ENCODE measurements around the gene MARS1. TPM values are rescaled to one million over a fixed set of nuclear protein-coding genes. Genes with fewer than 3 reads are reported as not detected.

The MARS1 gene
- total RNA-seq, 1 experiment from 2014 or later: 291 TPM

DNA sequence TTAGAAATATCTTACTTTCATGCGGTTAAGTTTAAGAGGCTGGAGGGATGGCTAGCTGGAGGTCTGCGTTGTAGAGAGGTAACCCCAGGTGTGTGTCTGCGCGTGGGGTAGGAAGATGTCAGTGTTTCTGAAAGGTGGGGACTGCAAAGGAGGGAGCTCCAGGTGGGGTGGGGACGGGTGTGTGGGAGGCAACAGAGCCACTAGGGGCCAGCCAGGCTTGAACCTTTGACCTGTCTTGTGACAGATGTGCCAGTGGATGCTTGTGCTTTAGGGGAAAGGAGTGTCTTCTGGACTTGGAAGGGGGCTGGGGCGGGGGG lies 27.4 kb upstream of the MARS1 start:
- no TSS peak for BruUV-seq (replicated peaks)
- H3K4me1 ChIP-seq (ENCODE audit: control insufficient read depth, insufficient read depth, low read length): peaks cover 15% of the 10 kb centered on the region
- ATAC-seq: no peak
- ChIA-PET POLR2A (interaction anchor here (0.6 kb wide), 1 partner anchor 137 kb away, joined by 4 read pairs; no protein-coding TSS in a partner anchor), CTCF (interaction anchor here (0.6 kb wide), 1 partner anchor 40 kb away, joined by 3 read pairs; no protein-coding TSS in a partner anchor)
- H3K9me3 ChIP-seq (ENCODE audit: control insufficient read depth, insufficient read depth, low read depth, low read length): no peaks in the 10 kb centered on the region
- no peaks in the 10 kb centered on the region for H3K27me3 ChIP-seq (ENCODE audit: control insufficient read depth, insufficient read depth, low read length)
- TF ChIP-seq POLR2AphosphoS5 (IDR thresholded peaks at IDR 0.05; ENCODE audit: low read depth, low read length) (no peak), SIN3A (IDR thresholded peaks at IDR 0.05; ENCODE audit: borderline replicate concordance, insufficient read depth, low read depth, low read length) (no peak), TCF7L2 (IDR thresholded peaks at IDR 0.05; ENCODE audit: low read depth, low read length) (no peak)
- TF ChIP-seq, protein P1, sequence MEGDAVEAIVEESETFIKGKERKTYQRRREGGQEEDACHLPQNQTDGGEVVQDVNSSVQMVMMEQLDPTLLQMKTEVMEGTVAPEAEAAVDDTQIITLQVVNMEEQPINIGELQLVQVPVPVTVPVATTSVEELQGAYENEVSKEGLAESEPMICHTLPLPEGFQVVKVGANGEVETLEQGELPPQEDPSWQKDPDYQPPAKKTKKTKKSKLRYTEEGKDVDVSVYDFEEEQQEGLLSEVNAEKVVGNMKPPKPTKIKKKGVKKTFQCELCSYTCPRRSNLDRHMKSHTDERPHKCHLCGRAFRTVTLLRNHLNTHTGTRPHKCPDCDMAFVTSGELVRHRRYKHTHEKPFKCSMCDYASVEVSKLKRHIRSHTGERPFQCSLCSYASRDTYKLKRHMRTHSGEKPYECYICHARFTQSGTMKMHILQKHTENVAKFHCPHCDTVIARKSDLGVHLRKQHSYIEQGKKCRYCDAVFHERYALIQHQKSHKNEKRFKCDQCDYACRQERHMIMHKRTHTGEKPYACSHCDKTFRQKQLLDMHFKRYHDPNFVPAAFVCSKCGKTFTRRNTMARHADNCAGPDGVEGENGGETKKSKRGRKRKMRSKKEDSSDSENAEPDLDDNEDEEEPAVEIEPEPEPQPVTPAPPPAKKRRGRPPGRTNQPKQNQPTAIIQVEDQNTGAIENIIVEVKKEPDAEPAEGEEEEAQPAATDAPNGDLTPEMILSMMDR (IDR thresholded peaks at IDR 0.05): no peak
- TF ChIP-seq, protein P2, sequence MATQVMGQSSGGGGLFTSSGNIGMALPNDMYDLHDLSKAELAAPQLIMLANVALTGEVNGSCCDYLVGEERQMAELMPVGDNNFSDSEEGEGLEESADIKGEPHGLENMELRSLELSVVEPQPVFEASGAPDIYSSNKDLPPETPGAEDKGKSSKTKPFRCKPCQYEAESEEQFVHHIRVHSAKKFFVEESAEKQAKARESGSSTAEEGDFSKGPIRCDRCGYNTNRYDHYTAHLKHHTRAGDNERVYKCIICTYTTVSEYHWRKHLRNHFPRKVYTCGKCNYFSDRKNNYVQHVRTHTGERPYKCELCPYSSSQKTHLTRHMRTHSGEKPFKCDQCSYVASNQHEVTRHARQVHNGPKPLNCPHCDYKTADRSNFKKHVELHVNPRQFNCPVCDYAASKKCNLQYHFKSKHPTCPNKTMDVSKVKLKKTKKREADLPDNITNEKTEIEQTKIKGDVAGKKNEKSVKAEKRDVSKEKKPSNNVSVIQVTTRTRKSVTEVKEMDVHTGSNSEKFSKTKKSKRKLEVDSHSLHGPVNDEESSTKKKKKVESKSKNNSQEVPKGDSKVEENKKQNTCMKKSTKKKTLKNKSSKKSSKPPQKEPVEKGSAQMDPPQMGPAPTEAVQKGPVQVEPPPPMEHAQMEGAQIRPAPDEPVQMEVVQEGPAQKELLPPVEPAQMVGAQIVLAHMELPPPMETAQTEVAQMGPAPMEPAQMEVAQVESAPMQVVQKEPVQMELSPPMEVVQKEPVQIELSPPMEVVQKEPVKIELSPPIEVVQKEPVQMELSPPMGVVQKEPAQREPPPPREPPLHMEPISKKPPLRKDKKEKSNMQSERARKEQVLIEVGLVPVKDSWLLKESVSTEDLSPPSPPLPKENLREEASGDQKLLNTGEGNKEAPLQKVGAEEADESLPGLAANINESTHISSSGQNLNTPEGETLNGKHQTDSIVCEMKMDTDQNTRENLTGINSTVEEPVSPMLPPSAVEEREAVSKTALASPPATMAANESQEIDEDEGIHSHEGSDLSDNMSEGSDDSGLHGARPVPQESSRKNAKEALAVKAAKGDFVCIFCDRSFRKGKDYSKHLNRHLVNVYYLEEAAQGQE (IDR thresholded peaks at IDR 0.05; ENCODE audit: insufficient read depth in 1 of 2, low read depth in 2 of 2, low read length in 1 of 2): no peak
- H3K27ac ChIP-seq (ENCODE audit: low read length): 0 out of 2 replicates have a peak overlapping the region, but pooled peaks have one; percentile 34
- intact Hi-C loops (cut with micrococcal nuclease; ENCODE audit: unreplicated experiment) (no loop called here), in situ Hi-C loops (cut with HindIII; ENCODE audit: low pct_unique_long_range_greater_than_20kb, low sequenced_read_pairs) (no loop called here)
- H3K4me3 ChIP-seq (ENCODE audit: low read depth in 2 of 2, low read length in 2 of 2): peak overlapping the region; percentile 63 to 72
- H3K36me3 ChIP-seq (ENCODE audit: control insufficient read depth, insufficient read depth, low read length): no peaks in the 10 kb centered on the region
- no peak for DNase-seq (ENCODE audit: low read depth, low spot score)

DNA sequence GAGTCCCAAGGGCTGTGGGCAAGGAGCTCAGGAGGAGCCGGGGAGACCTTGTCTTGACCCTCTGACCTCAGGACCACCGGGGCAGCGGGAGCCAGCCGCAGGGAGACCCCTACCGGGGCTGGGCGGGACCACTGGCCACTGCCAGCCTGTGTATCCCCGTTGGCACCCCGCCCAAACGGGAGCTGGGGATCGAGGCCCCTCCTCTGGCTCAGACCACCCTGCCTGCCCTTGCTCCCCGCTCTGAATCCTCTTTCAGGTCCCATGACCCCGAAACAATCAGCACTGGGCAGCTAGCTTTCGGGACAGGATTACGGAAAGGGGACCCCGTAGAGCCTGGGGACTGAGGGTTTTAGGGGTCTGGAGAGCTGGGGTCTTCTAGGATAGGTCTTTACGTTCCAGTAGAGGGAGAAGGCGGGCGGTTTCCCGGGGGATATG lies 27.0 kb upstream of the MARS1 start:
- no peak for DNase-seq (ENCODE audit: low read depth, low spot score)
- intact Hi-C loops (cut with micrococcal nuclease; ENCODE audit: unreplicated experiment) (no loop called here), in situ Hi-C loops (cut with HindIII; ENCODE audit: low pct_unique_long_range_greater_than_20kb, low sequenced_read_pairs) (no loop called here)
- peak overlapping the region; percentile 71 for H3K27ac ChIP-seq (ENCODE audit: low read length)
- POLR2A ChIA-PET: interaction anchor here (0.6 kb wide), 1 partner anchor 137 kb away, joined by 4 read pairs; no protein-coding TSS in a partner anchor
- no peaks in the 10 kb centered on the region for H3K27me3 ChIP-seq (ENCODE audit: control insufficient read depth, insufficient read depth, low read length)
- no peak for ATAC-seq
- H3K36me3 ChIP-seq (ENCODE audit: control insufficient read depth, insufficient read depth, low read length): no peaks in the 10 kb centered on the region
- no TSS peak for BruUV-seq (replicated peaks)
- no peaks in the 10 kb centered on the region for H3K9me3 ChIP-seq (ENCODE audit: control insufficient read depth, insufficient read depth, low read depth, low read length)
- TF ChIP-seq, protein P1 (IDR thresholded peaks at IDR 0.05): no peak
- TF ChIP-seq TCF7L2 (IDR thresholded peaks at IDR 0.05; ENCODE audit: low read depth, low read length) (no peak), POLR2AphosphoS5 (IDR thresholded peaks at IDR 0.05; ENCODE audit: low read depth, low read length) (no peak), SIN3A (IDR thresholded peaks at IDR 0.05; ENCODE audit: borderline replicate concordance, insufficient read depth, low read depth, low read length) (no peak)
- TF ChIP-seq, protein P2 (IDR thresholded peaks at IDR 0.05; ENCODE audit: insufficient read depth in 1 of 2, low read depth in 2 of 2, low read length in 1 of 2): no peak
- H3K4me1 ChIP-seq (ENCODE audit: control insufficient read depth, insufficient read depth, low read length): peaks cover 15% of the 10 kb centered on the region
- CTCF ChIA-PET: no interaction called here
- H3K4me3 ChIP-seq (ENCODE audit: low read depth in 2 of 2, low read length in 2 of 2): peak overlapping the region; percentile 63 to 72
